Measurements from ENCODE around the gene PARG.
"Not testable (repeated sequence)": the region's sequence is repeated elsewhere in the genome, so short reads cannot be mapped to it uniquely, and the experiment has no call there.

PARG gene

DNA sequence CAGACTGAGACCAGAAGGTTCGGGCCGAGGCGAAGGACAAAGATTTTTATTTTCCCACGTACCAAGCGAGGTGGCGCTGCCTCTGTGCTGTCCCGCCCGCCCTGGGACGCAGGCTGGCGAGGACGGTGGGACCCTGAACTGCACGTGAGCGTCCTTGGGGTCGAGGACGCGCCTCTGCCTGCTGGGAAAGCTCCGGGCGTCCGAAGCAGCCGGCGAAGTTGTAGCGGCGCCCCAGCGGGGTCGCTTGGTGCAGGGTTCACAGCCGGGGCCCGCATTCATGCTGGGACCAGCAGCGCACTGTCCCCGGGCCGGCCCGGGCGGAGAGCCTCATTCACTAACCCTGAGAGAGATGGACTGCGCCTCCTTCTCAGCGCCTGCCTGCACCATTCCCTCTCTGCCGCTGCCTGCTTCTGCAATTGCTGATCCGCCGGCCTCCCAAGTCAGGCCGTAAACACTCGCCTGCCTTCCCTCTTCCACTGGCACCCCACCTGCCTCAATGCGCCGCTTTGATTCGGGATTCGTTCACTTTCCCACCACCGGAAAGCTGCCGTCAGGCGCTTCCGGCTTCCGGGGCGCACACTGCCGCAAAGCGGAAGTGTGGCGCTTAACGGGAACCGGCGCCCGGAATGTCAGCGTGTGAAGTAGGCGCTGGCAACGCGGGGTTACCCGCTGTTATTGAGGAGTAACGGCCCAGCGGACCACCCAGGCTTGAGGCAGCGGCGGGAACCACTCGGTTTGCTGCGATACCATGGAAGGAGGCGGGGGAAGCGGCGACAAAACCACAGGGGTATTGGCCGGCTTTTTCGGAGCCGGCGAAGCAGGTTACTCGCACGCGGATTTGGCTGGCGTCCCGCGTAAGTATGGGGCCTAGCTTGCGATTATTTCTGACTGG is at the start of gene PARG, which contains the start of gene TIMM23B:
PARG (minus strand) TSS at position 581 of the 892 bp plus-strand sequence; CDS start at position 279, 302 bp downstream.
TIMM23B (plus strand) TSS at position 607 of the 892 bp plus-strand sequence; CDS start at position 749, 142 bp downstream.
- DNase-seq, result peak; percentile 84

DNA sequence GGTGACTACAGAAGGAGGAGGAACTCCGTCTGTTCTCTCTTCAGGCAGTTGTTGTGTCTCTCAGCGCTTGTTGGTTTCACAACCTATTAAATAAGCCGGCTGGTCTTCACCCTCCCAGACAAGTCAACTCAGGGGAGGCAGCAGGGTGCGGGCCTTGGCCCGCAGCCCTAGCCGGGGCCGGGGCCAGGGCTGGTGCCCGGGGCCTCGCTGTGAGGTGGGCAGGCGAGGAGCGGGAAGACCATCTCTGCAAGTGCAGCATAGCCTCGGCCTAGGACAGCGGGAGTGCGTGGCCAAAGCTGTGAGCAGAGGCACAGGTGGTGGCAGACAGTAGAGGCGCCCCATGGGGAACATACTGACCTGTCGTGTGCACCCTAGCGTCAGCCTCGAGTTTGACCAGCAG is 46.5 kb upstream of the PARG start, which contains the start of gene AGAP6:
AGAP6 (plus strand) TSS at position 31 of the 400 bp plus-strand sequence; CDS start at position 341, 310 bp downstream.
- DNase-seq, result not testable (repeated sequence)

DNA sequence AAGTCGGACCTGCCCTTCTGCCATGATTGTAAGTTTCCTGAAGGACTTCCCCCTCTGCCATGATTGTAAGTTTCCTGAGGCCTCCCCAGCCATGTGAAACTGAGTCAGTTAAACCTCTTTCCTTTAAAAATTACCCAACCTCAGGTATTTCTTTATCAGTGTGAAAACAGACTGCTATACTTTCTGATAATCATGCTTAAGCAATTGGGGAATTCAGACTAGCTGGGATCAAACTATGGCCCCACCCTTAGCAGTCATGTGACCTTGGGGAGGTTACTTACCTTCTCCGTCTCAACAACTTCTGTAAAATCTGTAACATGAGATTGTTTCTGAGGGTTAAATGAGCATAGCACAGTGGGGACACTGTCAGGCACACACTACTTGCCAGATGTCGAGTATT is 45.4 kb upstream of the PARG start:
- DNase-seq, result not testable (repeated sequence)

DNA sequence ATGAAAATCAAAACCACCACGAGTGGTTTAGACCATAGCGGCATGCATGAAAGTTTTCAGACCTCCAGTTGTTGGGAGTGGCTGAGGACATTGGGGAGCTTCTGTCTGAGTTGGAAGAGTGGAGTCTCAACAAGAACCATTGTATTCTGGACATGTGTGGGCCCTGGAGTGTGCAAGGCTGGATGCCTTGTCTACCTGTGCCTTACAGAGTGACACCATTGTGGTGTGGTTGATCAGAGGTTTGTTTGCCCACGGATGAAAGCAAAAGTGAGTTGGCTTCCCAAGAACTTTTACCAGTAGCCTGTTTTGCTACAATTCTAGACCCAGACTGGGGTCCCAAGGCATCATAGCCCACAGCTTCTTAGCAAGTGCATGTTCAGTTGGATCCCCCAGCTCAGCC is 35.9 kb upstream of the PARG start:
- not testable (repeated sequence) for DNase-seq

DNA sequence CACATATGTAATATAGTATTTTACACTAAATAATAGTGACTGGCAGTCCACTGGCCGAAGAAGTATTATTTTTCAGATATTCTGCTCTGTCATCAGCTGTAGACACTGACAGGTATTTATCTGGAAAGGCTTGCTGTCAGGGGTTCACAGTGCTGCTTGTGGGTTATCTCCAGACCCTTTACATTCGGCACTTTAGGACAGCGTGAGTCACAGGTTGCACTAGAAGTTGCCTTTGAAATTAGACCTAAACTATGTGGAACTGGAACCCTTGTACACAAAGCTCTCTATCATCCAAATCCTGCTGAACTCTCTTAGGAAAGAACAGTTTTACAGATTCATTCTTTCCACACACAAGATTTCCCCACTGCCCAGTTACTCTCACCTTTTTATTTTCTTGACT is 30.3 kb upstream of the PARG start:
- not testable (repeated sequence) for DNase-seq

DNA sequence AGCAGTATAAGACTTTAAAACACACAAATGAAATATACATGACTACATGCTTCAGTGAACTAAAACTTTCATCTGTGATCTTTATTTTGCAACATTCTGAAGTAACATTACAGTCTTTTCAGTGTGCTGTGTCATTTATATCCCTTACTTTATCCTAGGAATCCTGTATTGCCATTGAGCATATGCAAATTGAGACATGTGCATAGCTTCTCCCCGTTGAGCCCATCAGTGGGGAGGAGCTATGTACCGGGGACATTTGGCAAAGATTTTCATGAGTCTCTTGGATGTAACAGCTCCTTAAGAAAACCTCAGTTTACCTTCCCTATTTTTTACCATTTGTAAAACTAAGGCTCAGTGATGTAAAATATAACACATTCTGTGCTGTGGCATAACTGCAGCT is 29.6 kb upstream of the PARG start:
- DNase-seq, result not testable (repeated sequence)

DNA sequence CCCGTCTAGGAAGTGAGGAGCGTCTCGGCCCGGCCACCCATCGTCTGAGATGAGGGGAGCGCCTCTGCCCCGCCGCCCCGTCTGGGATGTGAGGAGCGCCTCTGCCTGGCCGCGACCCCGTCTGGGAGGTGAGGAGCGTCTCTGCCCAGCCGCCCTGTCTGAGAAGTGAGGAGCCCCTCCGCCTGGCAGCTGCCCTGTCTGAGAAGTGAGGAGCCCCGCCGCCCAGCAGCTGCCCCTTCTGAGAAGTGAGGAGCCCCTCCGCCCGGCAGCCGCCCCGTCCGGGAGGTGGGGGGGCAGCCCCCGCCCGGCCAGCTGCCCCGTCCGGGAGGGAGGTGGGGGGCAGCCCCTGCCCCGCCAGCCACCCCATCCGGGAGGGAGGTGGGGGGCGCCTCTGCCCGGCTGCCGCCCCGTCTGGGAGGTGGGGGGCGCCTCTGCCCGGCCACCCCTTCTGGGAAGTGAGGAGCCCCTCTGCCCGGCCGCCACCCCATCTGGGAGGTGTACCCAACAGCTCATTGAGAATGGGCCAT is 28.6 kb upstream of the PARG start:
- DNase-seq, result not testable (repeated sequence)

DNA sequence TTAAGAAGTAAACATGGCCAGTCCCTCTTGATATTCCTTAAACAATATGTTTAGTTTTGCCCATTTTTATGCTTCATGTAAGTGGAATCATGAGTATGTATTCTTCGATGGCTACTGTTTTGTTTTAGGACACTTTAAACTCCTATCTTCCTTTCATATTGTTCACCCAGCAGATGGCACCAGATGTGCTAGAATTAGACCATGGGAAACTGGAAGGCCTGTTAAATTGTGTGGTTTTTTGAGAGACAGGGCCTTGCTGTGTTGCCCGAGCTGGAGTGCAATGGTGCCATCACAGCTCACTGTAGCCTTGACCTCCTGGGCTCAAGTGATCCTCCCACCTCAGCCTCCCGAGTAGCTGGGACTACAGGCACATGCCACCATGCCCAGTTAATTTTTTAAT is 11.3 kb upstream of the PARG start:
- DNase-seq, result peak; percentile 3

DNA sequence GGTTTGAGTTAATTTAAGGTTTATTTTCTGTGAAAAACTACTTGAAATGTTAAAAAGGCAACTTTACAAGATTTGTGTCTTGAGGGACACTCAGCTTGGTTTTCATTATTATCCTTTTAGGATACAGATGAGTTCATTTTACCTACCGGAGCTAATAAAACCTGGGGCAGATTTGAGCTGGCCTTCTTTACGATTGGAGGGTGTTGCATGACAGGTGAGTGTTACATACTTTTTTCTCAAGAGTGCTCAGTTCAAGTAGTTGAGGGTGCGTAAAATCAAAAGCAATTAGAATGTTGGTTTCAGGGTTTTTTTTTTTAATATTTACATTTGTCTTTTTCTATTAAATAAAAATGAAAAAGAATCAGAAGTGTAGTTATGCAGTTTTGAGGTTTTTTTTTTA is 10.2 kb upstream of the PARG start:
- not testable (repeated sequence) for DNase-seq

DNA sequence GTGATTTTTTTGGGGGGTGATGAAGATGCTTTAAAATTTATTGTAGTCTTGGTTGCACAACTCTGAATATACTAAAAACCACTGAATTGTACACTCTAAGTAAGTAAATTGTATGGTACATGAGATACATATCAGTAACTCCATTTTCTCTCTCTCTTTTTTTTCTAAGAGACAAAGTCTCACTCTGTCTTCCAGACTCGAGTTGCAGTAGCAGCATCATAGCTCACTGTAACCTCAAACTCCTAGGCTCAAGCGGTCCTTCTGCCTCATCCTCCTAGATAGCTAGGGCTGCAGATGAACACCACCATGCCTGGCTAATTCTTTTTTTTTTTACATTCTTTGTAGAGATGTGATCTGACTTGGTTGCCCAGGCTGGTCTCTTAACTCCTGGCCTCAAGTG is 6.9 kb upstream of the PARG start:
- not testable (repeated sequence) for DNase-seq

DNA sequence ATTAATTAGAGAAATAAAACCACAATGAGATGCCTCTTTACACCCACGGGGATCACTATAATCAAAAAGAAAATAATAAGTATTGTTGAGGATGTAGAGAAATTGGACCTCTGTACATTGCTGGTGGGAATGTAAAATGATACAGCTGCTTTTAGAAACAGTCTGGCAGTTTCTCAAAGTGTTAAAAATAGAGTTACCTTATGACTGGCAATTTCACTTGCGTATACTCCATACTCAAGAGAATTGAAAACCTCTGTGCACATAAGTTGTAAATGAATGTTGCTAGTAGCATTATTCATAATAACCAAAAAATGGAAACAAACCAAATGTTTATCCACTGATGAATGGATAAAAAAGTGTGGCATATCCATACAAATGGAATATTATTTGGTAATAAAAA is 6.3 kb upstream of the PARG start:
- not testable (repeated sequence) for DNase-seq

DNA sequence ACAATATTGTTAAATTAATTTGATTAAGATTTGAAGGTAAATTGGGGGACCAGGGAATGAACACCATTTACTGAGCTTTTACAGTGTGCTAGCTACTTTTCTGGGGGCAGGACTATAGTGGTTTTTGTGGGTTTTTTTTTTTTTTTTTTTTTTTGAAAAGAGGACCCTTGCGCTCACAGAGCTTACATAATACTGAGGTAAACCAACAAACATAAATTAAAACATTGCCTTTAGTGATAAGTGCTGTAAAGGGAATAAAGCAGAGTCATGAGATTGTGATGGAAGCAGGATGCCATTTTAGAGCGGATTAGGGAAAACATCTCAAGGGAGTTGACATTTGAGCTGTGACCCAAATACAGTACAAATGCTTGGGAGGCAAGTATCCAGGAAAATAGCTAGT is 1.8 kb upstream of the PARG start:
- DNase-seq, result not testable (repeated sequence)

DNA sequence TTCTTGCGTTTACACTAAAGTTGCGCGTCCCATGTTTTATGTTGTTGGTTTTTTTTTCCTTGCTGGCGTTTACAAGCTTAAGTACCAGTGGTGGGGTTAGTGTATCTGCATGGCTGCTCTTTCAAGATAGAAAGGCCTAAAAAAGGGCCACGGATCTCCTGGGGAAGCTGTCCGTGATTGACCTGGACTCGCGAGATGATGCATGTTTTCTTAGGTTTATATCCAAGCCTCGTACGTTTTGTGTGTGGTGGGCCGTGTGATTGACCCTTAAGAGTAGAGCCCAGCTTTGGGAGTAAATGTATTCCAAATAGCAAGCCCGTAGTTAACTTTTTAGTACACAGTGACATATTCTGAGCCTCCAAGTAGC is 495 bp upstream of the PARG start:
- not testable (repeated sequence) for DNase-seq

DNA sequence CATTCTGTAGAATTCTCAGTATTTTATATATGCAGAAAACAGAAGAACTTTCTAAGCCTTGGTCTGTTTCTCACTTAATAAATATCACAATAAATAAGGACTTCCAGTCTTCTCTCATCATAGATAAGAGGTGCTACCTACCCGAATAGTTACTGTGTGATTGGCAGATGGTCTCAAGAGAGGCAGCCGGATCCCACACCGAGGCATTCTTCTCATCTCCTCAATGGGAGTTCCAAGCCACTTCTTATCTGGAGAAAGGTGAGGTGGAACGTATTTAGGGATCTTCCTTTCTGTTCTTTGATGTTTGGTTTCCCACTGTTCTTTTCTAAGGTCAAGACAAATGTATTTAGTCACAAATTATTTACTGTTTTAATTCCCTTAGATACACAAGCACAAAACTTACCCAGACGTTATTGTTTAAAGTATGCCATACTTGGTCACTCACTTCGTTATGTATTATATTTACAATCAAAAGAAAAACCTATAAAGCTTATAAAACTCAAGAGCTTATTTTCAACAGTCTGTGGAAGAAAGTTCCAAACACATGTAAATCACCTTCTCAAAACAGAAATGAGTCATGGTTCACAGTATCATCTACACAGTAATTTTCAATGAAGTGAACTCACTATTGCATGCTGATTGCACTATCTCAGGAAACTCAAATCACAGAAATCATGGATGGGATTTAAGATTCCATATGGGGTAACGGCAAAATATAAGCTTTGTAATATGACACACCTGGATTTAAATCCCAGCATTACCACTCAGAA is 9.7 kb downstream of the PARG start:
- DNase-seq, result not testable (repeated sequence)

DNA sequence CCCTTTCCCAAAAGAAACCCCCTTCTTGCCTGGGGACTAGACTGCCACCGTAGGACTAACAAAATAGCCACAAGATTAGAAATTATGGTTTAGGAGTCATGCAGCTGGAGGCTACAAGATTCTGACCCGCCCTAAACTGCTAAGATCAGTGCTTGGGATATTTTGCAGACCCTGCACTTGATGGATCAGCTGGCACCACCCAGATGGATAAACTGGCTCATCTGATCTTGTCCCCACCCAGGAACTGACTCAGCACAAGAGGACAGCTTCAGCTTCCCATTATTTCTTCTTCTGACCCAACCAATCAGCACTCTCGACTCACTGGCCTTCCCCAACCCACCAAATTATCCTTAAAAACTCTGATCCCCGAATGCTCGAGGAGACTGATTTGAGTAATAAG is 10.6 kb downstream of the PARG start:
- not testable (repeated sequence) for DNase-seq

DNA sequence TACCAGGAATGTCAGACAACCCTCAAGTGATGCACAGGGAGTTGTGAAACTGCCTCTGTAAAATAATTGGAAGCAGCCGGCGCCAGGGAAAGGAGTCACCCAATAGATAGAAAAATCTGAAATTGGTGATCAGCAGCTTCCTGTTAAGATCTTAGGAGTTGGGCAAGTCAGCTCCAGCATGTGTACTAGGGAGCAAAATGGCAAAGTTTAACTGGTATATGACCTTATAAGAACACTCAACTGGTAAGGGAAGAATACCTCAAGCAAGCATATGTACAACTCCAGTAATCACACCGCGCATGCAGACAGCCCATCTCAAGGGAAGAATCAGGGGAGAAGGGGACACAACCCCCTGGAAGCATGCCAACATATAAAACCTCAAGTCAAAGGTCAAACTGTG is 18.3 kb downstream of the PARG start:
- DNase-seq, result not testable (repeated sequence)

DNA sequence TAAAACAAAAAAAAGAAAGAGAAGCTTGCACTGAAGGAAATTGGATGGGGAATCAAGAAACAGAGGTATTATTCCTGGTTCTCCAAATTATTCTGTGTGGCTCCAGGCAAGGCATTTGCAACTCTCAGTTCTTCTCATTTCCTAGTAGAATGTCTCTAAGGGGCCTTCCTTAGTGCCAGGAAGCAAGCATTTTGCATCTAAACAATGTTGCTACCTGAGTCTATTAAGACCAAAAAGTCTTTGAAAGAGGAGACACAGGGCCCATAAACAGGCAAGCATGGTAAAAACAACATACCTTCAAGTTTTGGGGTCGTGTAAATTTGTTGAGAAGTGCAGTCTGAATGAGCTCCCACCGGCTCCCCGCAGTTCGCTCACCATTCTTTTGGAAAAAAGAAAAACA is 19.8 kb downstream of the PARG start:
- DNase-seq, result not testable (repeated sequence)

DNA sequence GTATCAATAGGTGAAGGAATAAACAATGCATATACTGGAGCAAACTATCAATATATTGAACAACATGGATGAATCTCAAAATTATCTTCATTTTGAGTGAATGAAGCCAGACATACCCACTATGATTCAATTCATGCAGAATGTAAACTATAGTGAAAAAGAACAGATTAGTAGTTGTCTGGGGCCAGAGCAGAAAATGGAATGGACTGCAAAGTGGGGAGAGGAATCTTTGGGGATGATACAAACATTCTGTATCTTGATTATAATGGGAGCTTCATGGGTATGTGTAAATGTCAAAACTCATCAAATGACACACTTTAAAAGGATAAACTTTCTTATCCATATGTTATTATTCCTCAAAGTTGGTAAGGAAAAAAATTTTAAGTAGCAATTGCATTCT is 23.9 kb downstream of the PARG start:
- not testable (repeated sequence) for DNase-seq

DNA sequence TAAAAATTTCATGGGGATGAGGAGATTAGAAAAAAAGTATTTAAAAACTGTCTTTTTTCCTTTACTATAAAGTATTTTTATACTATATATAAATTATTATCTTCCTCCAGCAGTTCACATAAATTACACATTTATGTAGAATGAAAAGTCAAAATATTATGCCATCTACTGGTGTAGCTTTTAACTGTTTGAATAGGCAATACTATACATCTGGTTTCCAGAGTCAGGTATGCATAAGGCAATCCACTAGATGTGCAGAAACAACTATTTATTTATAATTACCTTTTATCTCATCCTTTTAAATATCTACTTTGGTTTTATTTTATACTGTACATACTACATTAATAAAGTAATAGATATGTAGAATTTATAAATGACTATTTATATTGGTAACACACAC is 25.4 kb downstream of the PARG start:
- not testable (repeated sequence) for DNase-seq

DNA sequence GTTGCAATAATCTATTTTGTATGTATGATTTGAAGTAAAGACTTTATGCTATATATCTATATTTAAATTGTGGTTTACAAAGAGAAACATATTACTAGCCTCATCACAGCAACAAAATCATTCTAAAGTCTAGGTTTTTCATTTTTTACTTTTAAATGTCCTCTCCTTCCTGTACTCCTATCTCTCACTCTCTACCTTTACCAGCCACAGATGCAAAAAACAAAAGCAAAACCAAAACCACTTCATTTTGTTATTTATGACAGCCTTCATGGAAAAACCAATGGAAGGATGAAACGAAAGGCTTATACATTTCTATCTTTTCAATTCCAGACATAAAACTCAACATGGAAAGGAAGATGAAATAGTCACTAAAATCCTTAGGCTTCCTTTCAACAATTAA is 31.5 kb downstream of the PARG start:
- DNase-seq, result not testable (repeated sequence)

DNA sequence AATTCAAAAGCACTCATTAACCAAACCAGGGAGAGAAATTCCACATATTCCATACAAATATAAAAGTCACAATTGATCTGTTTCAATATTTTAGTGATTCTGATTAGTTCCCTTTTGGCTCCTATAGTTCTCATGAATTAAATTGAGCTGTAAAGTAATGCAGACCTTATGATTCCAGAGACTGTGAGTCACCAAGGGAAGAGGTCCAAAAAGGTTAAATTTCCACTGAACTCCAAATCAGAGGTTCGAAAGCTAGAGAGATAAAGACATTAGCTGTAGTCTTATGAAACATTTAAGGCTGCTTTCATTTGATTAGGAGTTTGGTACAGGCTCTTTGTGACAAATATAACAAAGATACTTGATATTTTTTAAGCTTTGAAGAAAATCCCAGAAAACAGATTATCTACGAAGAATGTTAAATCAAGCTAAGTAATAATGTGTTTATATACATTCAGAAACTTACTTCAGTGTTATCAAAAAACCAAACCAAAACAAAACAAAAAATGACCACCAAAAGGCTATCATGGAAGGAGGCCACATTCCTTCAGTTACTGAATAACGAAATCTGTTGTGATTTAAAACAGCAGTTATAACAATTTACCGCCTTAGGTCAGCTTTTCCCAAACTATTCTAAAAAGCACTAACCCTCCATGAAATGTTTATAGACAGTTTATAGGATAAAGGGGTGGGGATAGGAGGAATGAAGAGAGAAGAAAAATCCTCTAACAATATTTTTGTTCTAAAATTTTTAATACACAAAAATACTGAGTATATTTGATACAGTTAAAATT is 33.3 kb downstream of the PARG start:
- DNase-seq, result not testable (repeated sequence)

DNA sequence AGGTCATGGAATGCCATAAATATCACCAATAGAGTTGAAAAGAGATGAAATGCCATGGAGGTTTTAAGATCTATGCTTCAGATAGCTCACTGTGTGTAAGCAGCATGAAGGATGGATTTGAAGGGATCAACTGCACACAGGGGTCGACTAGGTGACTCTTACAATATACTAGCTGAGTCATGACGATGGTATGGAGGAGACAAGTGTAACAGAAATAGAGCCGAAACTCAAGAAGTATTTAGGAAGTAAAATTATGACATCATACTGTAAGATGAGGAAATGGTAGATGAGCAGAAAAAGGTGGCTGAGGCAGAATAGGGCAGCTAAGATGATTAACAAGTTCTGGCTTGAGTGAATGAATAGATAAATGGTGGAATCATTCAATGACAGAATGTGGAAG is 38.0 kb downstream of the PARG start:
- DNase-seq, result not testable (repeated sequence)

All from midbrain (tissue), 1 donor.